Left lobe of liver (tissue), 2 donors: ENCODE measurements around the gene HNMT. TPM values are rescaled to one million over a fixed set of nuclear protein-coding genes. Genes with fewer than 3 reads are reported as not detected.
"Not testable (repeated sequence)": the region's sequence is repeated elsewhere in the genome, so short reads cannot be mapped to it uniquely, and the experiment has no call there.

Experiments used
- ATAC-seq: fragments of 200-7000 bp; cut with Tn5 transposase; one replicate; pipeline ENCODE4 v1.9.1; 2020; ENCODE audit warnings: mild to moderate bottlenecking, moderate library complexity
- DNase-seq: peaks from one replicate; pipeline ENCODE4 v3.0.0-alpha.2; 2020; ENCODE audit warnings: low spot score
- total RNA-seq: library from RNA; stranded (reverse); gene quantifications from one replicate; pipeline ENCODE4 v1.2.1, GENCODE V29; 2021
- donor health status: DM: no; HTN: no; CAD: no; lungs with moderate emphysema.
- donor health status: DM: no; HTN: yes; CAD: no.

Gene HNMT
- total RNA-seq, 1 donor from 2014 or later = 46.2 TPM

- no peak for ATAC-seq
Measured at GRCh38 chr2:138037090-138037489, 72.8 kb downstream of the HNMT start.

DNA sequence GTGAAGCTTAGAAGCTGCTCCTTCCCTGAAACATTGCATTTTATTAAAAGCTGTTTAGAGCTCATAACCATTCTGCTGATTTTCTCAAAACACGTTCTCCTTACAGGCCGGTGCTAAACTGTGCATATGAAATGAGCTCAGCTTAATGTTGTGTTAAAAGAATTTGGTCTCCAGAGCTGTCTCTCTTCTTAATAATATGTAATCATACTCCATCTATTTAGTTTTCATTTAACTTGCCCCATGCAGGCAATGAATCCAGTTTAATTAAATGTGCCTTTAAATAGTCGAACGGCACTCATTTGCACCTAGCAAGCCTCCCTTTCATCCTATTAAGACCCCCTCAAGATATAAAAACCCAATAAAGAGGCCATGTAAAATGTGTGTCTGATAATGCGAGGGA is 76.3 kb downstream of the HNMT start:
- DNase-seq = no peak
- ATAC-seq = no peak

More at GRCh38 chr2:138037090-138037489, 72.8 kb downstream of the HNMT start:
- no peak for DNase-seq

DNA sequence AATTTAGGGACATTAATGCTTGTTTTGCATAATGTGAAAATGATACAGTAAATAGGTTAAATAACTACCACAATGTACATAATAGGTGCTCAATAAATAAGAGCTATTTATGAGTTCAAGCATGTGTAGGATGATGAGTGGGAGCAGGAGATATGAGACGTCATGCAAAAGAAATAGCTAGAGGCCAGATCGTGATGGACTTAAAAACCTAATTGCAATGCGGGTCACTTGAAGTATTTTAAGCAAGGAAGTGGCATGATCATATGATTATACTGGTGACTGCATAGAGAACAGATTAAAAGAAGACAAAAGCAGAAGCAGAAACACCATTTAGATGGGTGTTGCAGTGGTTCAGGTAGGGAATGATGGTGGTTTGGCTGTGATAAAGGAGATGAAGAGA is 78.0 kb downstream of the HNMT start:
- DNase-seq = no peak
- ATAC-seq = no peak

DNA sequence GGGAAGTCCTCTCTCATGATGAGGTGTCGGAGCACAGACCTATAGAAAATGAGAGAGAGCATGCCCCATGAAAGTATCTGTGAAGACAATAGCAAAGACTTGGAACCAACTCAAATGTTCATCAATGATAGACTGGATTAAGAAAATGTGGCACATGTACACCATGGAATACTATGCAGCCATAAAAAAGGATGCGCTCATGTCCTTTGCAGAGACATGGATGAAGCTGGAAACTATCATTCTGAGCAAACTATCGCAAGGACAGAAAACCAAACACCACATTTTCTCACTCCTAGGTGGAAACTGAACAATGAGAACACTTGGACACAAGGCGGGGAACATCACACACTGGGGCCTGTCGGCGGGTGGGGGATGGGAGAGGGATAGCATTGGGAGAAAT is 79.3 kb downstream of the HNMT start:
- not testable (repeated sequence) for DNase-seq, ATAC-seq

GRCh38 chr2:138058427-138058826 is 94.2 kb downstream of the HNMT start:
- no peak for DNase-seq
- no peak for ATAC-seq

DNA sequence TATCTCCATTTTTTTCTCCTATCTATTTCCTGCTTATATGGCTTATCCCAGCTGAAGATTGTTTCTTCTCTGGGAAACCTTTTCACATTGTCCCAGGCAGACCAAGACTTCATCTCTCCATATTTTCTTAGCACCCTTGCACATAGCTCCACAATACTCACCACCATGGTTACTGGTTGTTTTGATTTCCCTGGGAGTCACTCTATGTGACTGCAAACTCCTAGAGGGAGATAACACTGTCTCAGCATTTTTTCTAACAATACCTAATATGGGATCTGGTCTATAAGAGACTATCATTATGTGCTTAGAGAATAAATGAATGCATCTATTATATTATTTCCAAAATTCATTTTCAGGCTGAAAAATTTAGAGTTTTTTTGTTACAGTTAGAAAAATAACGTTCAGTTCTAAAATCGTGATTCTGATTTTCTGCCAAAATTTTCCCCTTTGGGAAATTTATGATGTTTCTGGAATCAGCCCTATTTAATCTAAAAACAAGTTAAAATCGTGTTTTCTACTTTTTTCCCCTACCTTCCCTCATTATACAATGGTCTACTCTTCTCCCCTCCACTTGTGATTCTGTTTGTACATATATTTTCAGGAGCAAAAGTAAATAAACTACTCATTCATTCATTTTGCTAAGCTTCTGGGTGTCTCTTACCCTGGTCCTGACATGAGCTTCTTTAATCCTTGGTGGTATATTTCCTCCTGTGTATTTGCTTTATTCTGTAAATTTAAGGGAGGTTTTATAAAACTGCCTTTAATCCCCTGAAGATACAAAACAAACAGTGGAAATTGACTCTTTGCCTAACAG is 95.4 kb downstream of the HNMT start:
- no peak for ATAC-seq

GRCh38 chr2:138060301-138060635 is 96.0 kb downstream of the HNMT start:
- no peak for DNase-seq

More for the DNA sequence above, 95.4 kb downstream of the HNMT start:
- DNase-seq = no peak

GRCh38 chr2:138061961-138062360 is 97.7 kb downstream of the HNMT start:
- DNase-seq (no peak), ATAC-seq (no peak)

More at GRCh38 chr2:138060301-138060635, 96.0 kb downstream of the HNMT start:
- no peak for ATAC-seq

- no peak for ATAC-seq
- no peak for DNase-seq
Measured at GRCh38 chr2:138063181-138063580, 98.9 kb downstream of the HNMT start.
